ENCODE data around the gene CHCHD5.
"Not testable (repeated sequence)": the region's sequence is repeated elsewhere in the genome, so short reads cannot be mapped to it uniquely, and the experiment has no call there.

Gene CHCHD5

DNA sequence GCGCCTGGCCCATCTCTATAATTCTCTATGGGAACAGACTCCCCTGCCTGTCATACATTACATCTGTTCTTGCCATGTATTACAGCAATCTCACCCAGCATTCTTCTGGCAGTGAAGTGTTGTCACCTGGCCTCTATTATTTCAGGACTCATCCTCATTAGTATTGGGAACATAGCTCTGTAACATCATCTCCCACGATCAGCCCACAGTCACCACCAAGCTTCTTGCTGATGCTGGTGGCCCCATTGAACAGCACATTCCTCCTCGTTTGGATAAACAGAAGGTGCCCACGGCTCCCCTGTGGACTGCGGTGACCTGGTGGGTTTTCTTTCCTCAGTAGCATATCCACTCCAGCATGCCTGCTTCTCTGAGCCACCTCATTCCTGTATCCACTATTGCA, 21.5 kb downstream of the CHCHD5 start:
- TF ChIP-seq, protein P1, sequence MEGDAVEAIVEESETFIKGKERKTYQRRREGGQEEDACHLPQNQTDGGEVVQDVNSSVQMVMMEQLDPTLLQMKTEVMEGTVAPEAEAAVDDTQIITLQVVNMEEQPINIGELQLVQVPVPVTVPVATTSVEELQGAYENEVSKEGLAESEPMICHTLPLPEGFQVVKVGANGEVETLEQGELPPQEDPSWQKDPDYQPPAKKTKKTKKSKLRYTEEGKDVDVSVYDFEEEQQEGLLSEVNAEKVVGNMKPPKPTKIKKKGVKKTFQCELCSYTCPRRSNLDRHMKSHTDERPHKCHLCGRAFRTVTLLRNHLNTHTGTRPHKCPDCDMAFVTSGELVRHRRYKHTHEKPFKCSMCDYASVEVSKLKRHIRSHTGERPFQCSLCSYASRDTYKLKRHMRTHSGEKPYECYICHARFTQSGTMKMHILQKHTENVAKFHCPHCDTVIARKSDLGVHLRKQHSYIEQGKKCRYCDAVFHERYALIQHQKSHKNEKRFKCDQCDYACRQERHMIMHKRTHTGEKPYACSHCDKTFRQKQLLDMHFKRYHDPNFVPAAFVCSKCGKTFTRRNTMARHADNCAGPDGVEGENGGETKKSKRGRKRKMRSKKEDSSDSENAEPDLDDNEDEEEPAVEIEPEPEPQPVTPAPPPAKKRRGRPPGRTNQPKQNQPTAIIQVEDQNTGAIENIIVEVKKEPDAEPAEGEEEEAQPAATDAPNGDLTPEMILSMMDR (IDR thresholded peaks at IDR 0.05; ENCODE audit: low read depth, low read length), result no peak
- Histone ChIP-seq H3K9me3 (ENCODE audit: severe bottlenecking) (peaks cover 3% of the 10 kb centered on the region), H3K4me3 (ENCODE audit: low read depth, low read length) (no peak overlapping the region), H3K36me3 (no peaks in the 10 kb centered on the region), H3K27ac (no peak overlapping the region), H3K27me3 (ENCODE audit: insufficient read depth, low read depth, severe bottlenecking) (no peaks in the 10 kb centered on the region)
- DNase-seq, result no peak

- no peak overlapping the region for H3K4me3 ChIP-seq (ENCODE audit: low read depth, low read length)
- no peak overlapping the region for H3K27ac ChIP-seq
- no peaks in the 10 kb centered on the region for H3K27me3 ChIP-seq (ENCODE audit: insufficient read depth, low read depth, severe bottlenecking)
- H3K9me3 ChIP-seq (ENCODE audit: severe bottlenecking), result peaks cover 3% of the 10 kb centered on the region
- TF ChIP-seq, protein P1 (IDR thresholded peaks at IDR 0.05; ENCODE audit: low read depth, low read length), result no peak
- H3K36me3 ChIP-seq, result no peaks in the 10 kb centered on the region
- no peak for DNase-seq
These were observed 22.1 kb downstream of the CHCHD5 start for GRCh38 chr2:112606547-112606946.

- TF ChIP-seq, protein P1 (IDR thresholded peaks at IDR 0.05; ENCODE audit: low read depth, low read length), result no peak
- H3K27ac ChIP-seq, result no peak overlapping the region
- no peak for DNase-seq
- no peaks in the 10 kb centered on the region for H3K27me3 ChIP-seq (ENCODE audit: insufficient read depth, low read depth, severe bottlenecking)
- H3K36me3 ChIP-seq, result no peaks in the 10 kb centered on the region
- peaks cover 3% of the 10 kb centered on the region for H3K9me3 ChIP-seq (ENCODE audit: severe bottlenecking)
- H3K4me3 ChIP-seq (ENCODE audit: low read depth, low read length), result no peak overlapping the region
These were observed 23.4 kb downstream of the CHCHD5 start for GRCh38 chr2:112607680-112608438.

- not testable (repeated sequence) for H3K4me3 ChIP-seq (ENCODE audit: low read depth, low read length); H3K36me3 ChIP-seq; H3K27me3 ChIP-seq (ENCODE audit: insufficient read depth, low read depth, severe bottlenecking); H3K9me3 ChIP-seq (ENCODE audit: severe bottlenecking); H3K27ac ChIP-seq; DNase-seq
These were observed 24.9 kb downstream of the CHCHD5 start for GRCh38 chr2:112609320-112609719.

DNA sequence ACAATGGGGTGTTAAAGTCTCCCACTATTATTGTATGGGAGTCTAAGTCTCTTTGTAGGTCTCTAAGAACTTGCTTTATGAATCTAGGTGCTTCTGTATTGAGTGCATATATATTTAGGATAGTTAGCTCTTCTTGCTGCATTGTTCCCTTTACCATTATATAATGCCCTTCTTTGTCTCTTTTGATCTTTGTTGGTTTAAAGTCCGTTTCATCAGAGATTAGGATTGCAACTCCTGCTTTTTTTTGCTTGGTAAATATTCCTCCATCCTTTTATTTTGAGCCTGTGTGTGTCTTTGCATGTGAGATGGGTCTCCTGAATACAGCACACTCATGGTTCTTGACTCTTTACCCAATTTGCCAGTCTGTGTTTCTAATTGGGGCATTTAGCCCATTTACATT, 27.9 kb downstream of the CHCHD5 start:
- not testable (repeated sequence) for H3K4me3 ChIP-seq (ENCODE audit: low read depth, low read length); H3K27me3 ChIP-seq (ENCODE audit: insufficient read depth, low read depth, severe bottlenecking); H3K27ac ChIP-seq; H3K36me3 ChIP-seq; H3K9me3 ChIP-seq (ENCODE audit: severe bottlenecking); DNase-seq

DNA sequence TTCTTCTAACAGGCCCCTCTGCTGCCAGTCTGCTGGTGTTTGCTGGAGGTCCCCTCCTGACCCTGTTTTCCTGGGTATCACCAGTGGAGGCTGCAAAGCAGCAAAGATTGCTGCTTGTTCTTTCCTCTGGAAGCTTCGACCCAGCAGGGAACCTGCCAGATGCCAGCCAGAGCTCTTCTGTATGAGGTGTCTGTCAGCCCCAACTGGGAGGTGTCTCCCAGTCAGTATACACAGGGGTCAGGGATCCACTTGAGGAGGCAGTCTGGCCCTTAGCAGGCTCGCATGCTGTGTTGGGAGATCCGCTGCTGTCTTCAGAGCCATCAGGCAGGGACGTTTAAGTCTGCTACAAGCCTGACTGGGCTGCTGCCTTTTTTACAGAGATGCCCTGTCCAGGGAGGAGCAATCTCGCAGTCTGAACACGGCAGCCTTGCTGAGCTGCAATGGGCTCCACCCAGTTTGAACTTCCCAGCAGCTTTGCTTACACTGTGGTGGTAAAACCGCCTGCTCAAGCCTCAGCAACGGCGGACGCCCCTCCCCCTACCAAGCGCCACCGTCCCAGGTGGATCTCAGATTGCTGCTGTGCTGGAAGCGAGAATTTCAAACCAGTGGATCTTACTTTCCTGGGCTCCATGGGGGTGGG, 29.9 kb downstream of the CHCHD5 start:
- H3K4me3 ChIP-seq (ENCODE audit: low read depth, low read length), result no peak overlapping the region
- H3K27ac ChIP-seq, result peak overlapping the region; percentile 44
- DNase-seq, result peak; percentile 53

More for the DNA sequence above, 29.9 kb downstream of the CHCHD5 start:
- Histone ChIP-seq H3K36me3 (no peaks in the 10 kb centered on the region), H3K9me3 (ENCODE audit: severe bottlenecking) (no peaks in the 10 kb centered on the region), H3K27me3 (ENCODE audit: insufficient read depth, low read depth, severe bottlenecking) (no peaks in the 10 kb centered on the region)
- TF ChIP-seq, protein P1 (IDR thresholded peaks at IDR 0.05; ENCODE audit: low read depth, low read length), result no peak
